Activated T-cell treated with anti-CD3 and anti-CD28 coated beads for 24 hours (primary cell): ENCODE results near the gene TTC34.
"Not testable (repeated sequence)": the region's sequence is repeated elsewhere in the genome, so short reads cannot be mapped to it uniquely, and the experiment has no call there.

Experiments used
- DNase-seq: peaks from one replicate; pipeline ENCODE4 v3.0.0-alpha.2; 2020; ENCODE audit warnings: low read depth

TTC34 gene

GRCh38 chr1:2810899-2811532 lies 9.5 kb upstream of the TTC34 start:
- DNase-seq = no peak

- DNase-seq = no peak
Observed at GRCh38 chr1:2810281-2810680, 8.8 kb upstream of the TTC34 start.

- no peak for DNase-seq
Observed at GRCh38 chr1:2809656-2810055, 8.2 kb upstream of the TTC34 start.

- DNase-seq = no peak
Observed at GRCh38 chr1:2808831-2809605, 7.5 kb upstream of the TTC34 start.

GRCh38 chr1:2808386-2808705 lies 6.9 kb upstream of the TTC34 start:
- no peak for DNase-seq

- no peak for DNase-seq
Observed at GRCh38 chr1:2807678-2808385, 6.3 kb upstream of the TTC34 start.

DNA sequence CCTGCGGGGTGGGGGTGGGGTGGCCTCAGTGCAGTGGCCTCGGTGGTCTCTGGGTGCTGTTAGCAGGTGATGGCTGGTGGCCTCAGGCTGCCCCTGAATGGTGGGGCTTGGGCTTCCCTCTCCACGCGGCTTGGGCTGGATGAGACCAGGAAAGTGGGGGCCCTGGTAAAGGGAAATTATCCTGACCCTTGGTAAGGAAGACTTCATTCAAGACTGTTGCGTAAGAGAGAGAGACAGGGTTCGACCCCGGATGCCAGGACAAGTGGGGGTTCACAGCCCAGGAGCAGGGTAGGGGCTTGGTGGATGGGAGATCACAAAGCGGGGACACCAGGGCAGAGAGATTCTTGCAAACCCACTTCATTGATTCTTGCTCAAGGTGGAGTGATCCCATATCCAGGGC lies 5.5 kb upstream of the TTC34 start:
- DNase-seq = no peak

- DNase-seq = no peak
Observed at GRCh38 chr1:2806591-2806990, 5.1 kb upstream of the TTC34 start.

GRCh38 chr1:2805801-2806430 lies 4.4 kb upstream of the TTC34 start:
- DNase-seq = no peak

DNA sequence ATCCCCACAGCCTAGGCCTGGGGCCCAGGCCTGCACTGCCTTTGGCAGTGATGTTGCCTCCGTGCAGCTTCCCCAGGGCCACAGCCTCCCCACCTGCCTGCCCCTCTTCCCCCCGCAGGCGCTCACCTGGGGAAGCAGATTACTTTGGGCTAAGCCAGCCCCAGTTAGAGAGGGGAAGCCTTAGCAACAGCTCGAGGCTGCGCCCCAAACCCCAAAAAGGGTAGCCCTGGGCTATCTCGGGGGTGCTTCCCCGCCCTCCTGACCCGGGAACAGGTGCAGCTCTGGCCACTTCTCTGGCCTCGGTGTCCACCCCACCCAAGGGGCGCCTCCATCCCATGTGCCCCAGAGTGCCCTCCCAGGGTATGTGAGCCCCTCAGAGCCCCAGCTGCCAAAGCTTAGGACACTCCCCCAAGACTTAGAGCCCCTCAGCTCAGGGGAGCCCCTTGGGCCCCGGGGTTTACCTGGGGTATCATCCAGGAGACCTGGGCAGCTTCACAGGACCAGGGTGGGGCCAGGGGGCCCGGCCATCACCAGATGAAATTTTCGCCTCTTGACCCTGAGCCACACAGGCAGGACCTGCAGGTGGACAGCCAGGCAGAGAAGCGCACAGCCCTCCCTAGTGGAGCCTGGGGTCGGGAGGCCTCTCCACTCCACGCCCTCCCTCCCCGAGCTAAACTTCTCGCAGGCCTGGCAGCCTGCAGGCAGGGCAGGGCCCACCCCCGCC lies 3.3 kb upstream of the TTC34 start:
- no peak for DNase-seq

- DNase-seq = no peak
Observed at GRCh38 chr1:2803931-2804627, 2.6 kb upstream of the TTC34 start.

- DNase-seq = no peak
Observed at GRCh38 chr1:2803086-2803930, 1.8 kb upstream of the TTC34 start.

- DNase-seq = no peak
Observed at GRCh38 chr1:2802421-2802961, 998 bp upstream of the TTC34 start.

- no peak for DNase-seq
Observed at GRCh38 chr1:2801046-2801445, 447 bp downstream of the TTC34 start.

DNA sequence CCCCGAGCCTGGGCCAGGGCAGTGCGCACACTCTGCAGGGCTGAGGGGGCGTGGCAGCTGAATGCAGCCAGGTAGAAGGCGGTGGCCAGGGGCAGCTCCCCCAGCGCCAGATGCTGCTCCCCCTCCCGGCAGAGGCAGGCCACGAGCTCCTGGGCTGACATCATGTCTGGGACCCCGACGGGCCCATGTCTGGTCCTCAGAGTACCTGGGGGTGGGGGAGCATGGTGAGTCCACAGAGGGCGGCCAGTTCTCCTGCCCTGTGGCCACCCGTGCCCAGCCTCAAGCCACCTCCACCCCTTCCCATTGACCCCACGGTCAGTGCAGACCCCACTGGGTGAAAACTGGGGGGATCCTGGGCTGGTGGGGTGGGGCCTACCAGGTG lies 838 bp downstream of the TTC34 start:
- DNase-seq = no peak

DNA sequence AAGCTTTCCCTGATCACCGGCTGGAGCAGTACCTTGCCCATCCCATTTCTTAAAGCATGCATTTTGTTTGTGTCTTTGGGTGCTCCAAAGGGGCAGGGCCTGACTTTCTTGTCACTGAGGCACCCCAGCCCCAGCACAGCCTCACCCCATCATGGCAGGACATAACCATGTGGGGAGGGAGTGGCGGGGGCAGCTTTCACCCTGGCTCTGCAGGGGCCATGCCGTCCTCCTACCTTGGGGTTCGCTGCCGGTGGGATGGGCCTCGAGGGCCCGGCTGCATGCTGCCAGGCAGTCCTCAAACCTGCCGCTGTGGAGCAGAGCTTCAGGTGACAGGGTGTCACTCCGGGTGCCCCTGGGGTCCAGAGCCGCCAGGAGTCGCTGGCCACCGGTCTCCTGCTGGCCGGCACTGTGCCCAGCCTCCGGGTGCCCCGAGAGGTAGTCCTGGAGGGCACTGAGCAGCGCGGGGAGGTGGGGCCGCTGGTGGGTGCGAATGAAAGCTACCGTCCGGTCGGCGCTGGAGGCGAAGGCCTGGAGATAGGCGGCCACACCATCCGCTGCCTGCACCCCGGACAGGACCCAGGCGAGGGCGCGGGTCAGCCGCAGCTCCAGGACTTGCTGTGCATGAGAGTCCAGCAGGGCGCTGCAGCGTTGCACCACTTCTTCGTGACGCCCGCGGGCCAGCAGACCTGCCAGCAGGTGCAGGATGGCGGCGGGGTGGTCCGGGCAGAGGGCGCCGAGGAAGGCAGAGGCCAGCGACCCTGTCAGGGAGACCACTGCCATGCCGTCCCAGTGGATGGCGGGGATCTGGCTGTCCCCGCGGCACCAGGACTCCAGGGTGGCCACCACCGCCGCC lies 1.5 kb downstream of the TTC34 start:
- DNase-seq = no peak

- not testable (repeated sequence) for DNase-seq
Observed at GRCh38 chr1:2798958-2799357, 2.5 kb downstream of the TTC34 start.

DNA sequence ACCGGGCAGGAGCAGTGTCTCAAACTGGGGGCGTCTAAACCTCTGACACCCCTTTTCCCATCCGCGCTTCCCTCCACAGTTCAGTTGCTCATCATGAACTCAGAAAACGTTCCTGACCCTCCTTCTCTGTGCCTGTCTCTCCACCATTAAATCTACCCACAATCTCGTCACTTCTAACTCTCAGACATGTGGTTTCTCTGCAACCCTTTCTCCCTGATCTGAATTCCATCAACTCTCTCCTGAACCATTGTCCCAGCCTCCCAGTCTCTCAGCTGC lies 3.8 kb downstream of the TTC34 start:
- no peak for DNase-seq

DNA sequence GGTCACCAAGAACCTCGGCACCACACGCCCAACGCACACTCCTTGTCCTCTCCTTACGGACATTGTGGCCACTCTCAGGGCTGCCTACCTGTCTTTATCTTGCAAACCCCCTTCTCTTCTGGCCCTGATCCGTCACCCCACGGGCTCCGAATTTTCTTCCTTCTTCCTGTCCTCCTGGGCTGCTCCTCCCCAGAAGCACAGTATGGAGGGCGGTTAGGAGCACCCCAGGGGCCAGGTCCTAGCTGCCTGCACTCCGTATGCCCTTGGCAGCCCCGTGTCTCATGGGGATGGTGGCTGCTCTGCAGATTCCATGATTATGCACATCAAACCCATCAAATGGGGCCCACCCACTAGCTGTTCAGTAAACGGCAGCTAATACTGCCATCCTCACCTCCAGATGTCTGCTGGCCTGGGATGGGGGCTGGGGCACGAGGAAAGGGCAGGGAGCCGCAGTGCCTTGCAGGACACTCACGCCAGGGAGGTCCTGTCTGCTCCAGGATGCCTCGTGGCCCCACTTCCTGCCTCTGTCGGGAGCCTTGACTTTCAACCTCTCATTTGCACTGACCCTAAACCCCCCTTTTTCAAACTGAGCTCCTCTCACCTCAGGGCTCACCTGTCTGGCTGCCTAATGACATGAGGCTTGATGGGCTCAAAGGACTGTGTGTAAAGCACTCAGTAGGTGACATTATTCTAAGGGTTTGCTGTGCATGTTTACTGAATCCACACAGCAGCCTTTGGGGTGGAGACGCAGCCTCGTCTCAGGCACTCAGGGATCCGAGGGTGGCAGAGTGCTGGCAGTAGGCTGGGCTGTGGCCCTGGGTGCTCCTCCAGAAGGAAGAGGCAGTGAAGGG lies 4.4 kb downstream of the TTC34 start:
- DNase-seq = no peak
